ENCODE measurements around the gene ATP11A.

Gene ATP11A

GRCh38 chr13:112718318-112718717, 28.5 kb downstream of the ATP11A start:
- ATAC-seq (ENCODE audit: insufficient read depth, low read depth), result no peak
- peaks cover 69% of the 10 kb centered on the region for H4K20me1 ChIP-seq (ENCODE audit: insufficient read depth, low read length)
- H3K9me3 ChIP-seq (ENCODE audit: insufficient read depth, low read length, severe bottlenecking), result no peaks in the 10 kb centered on the region
- no peak overlapping the region for H3K27ac ChIP-seq (ENCODE audit: low read length)
- no peak overlapping the region for H3K4me3 ChIP-seq (ENCODE audit: low read depth in 1 of 2, low read length in 2 of 2)
- DNase-seq, result no peak
- no peaks in the 10 kb centered on the region; the same call in none of the 2 replicates for H3K36me3 ChIP-seq (ENCODE audit: insufficient read depth, low read length)
- no peaks in the 10 kb centered on the region for H3K27me3 ChIP-seq (ENCODE audit: insufficient read depth, low read length, poor library complexity)
- H2AFZ ChIP-seq (ENCODE audit: low read depth, low read length), result no peak overlapping the region
- peaks cover 53% of the 10 kb centered on the region for H3K79me2 ChIP-seq (ENCODE audit: insufficient read depth, low read length)
- H3K4me2 ChIP-seq (ENCODE audit: insufficient read depth, low read length), result no peak overlapping the region
- no peaks in the 10 kb centered on the region for H3K4me1 ChIP-seq (ENCODE audit: insufficient read depth, low read length)
- TF ChIP-seq EZH2 (IDR thresholded peaks at IDR 0.05; ENCODE audit: borderline replicate concordance, low read depth, low read length, severe bottlenecking), result no peak
- TF ChIP-seq CTCF (IDR thresholded peaks at IDR 0.05; ENCODE audit: borderline replicate concordance, extremely low read depth, low read length, poor library complexity, severe bottlenecking), result no peak
- H3K9ac ChIP-seq (ENCODE audit: low read depth, low read length), result no peak overlapping the region

DNA sequence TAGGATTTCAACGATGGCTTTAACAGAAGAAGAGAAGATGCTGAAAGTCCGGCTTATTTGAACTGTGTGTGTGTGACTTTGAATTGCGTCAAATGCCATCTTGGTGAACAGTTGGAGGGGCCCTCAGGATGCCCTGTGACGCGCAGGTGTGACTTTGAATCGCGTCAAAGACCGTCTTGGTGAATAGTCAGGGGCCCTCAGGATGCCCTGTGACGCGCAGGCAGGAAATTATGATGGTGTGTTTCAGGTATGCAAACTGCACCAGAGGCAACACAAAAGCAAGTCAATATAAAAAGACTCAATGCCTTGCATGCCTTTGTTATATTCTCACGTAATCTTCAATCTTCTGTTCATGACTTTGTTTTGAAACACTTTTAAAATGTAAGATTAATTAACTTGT, 29.2 kb downstream of the ATP11A start:
- Histone ChIP-seq H3K27me3 (ENCODE audit: insufficient read depth, low read length, poor library complexity) (no peaks in the 10 kb centered on the region), H3K4me1 (ENCODE audit: insufficient read depth, low read length) (no peaks in the 10 kb centered on the region), H3K36me3 (ENCODE audit: insufficient read depth, low read length) (peaks cover under 1% of the 10 kb centered on the region), H3K79me2 (ENCODE audit: insufficient read depth, low read length) (peaks cover 56% of the 10 kb centered on the region), H2AFZ (ENCODE audit: low read depth, low read length) (no peak overlapping the region), H4K20me1 (ENCODE audit: insufficient read depth, low read length) (peaks cover 71% of the 10 kb centered on the region), H3K9ac (ENCODE audit: low read depth, low read length) (no peak overlapping the region), H3K4me3 (ENCODE audit: low read depth in 1 of 2, low read length in 2 of 2) (no peak overlapping the region), H3K9me3 (ENCODE audit: insufficient read depth, low read length, severe bottlenecking) (no peaks in the 10 kb centered on the region), H3K27ac (ENCODE audit: low read length) (no peak overlapping the region), H3K4me2 (ENCODE audit: insufficient read depth, low read length) (no peak overlapping the region)
- DNase-seq (no peak), ATAC-seq (ENCODE audit: insufficient read depth, low read depth) (no peak)
- no peak for TF ChIP-seq EZH2 (IDR thresholded peaks at IDR 0.05; ENCODE audit: borderline replicate concordance, low read depth, low read length, severe bottlenecking)
- no peak for TF ChIP-seq CTCF (IDR thresholded peaks at IDR 0.05; ENCODE audit: borderline replicate concordance, extremely low read depth, low read length, poor library complexity, severe bottlenecking)

GRCh38 chr13:112719556-112719955, 29.7 kb downstream of the ATP11A start:
- Histone ChIP-seq H4K20me1 (ENCODE audit: insufficient read depth, low read length) (peaks cover 71% of the 10 kb centered on the region), H3K9ac (ENCODE audit: low read depth, low read length) (no peak overlapping the region), H3K27me3 (ENCODE audit: insufficient read depth, low read length, poor library complexity) (no peaks in the 10 kb centered on the region), H3K79me2 (ENCODE audit: insufficient read depth, low read length) (peaks cover 61% of the 10 kb centered on the region), H3K36me3 (ENCODE audit: insufficient read depth, low read length) (peaks cover 4% of the 10 kb centered on the region), H3K27ac (ENCODE audit: low read length) (no peak overlapping the region), H3K4me1 (ENCODE audit: insufficient read depth, low read length) (peaks cover 1% of the 10 kb centered on the region; the same call in 1 of the 2 replicates), H2AFZ (ENCODE audit: low read depth, low read length) (no peak overlapping the region), H3K4me2 (ENCODE audit: insufficient read depth, low read length) (no peak overlapping the region), H3K4me3 (ENCODE audit: low read depth in 1 of 2, low read length in 2 of 2) (no peak overlapping the region), H3K9me3 (ENCODE audit: insufficient read depth, low read length, severe bottlenecking) (no peaks in the 10 kb centered on the region)
- ATAC-seq (ENCODE audit: insufficient read depth, low read depth) (no peak), DNase-seq (no peak)
- no peak for TF ChIP-seq CTCF (IDR thresholded peaks at IDR 0.05; ENCODE audit: borderline replicate concordance, extremely low read depth, low read length, poor library complexity, severe bottlenecking)
- TF ChIP-seq EZH2 (IDR thresholded peaks at IDR 0.05; ENCODE audit: borderline replicate concordance, low read depth, low read length, severe bottlenecking), result no peak

DNA sequence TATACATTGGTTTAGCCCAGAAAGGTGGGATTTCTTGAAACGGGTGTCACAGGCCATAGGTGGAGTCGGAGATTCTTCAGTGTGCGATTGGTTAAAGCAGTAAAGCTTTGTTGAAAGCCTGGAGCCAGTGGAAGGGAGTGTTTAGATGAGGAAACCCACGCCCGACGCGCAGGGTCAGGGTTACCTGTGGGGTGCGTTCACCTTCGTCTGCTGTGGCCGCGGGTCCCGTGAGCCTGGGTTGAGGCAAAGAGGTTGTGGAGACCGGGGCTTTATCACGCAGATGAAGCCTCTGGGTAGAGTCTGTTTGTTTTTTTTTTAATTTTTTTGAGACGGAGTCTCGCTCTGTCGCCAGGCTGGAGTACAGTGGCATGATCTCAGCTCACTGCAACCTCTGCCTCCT, 30.4 kb downstream of the ATP11A start:
- Histone ChIP-seq H3K9me3 (ENCODE audit: insufficient read depth, low read length, severe bottlenecking) (no peaks in the 10 kb centered on the region), H3K36me3 (ENCODE audit: insufficient read depth, low read length) (peaks cover 4% of the 10 kb centered on the region), H3K4me2 (ENCODE audit: insufficient read depth, low read length) (no peak overlapping the region), H3K4me3 (ENCODE audit: low read depth in 1 of 2, low read length in 2 of 2) (no peak overlapping the region), H3K27ac (ENCODE audit: low read length) (no peak overlapping the region), H3K79me2 (ENCODE audit: insufficient read depth, low read length) (peaks cover 63% of the 10 kb centered on the region), H4K20me1 (ENCODE audit: insufficient read depth, low read length) (peaks cover 71% of the 10 kb centered on the region), H2AFZ (ENCODE audit: low read depth, low read length) (no peak overlapping the region), H3K27me3 (ENCODE audit: insufficient read depth, low read length, poor library complexity) (no peaks in the 10 kb centered on the region), H3K4me1 (ENCODE audit: insufficient read depth, low read length) (peaks cover 8% of the 10 kb centered on the region), H3K9ac (ENCODE audit: low read depth, low read length) (no peak overlapping the region)
- DNase-seq, result no peak
- no peak for TF ChIP-seq CTCF (IDR thresholded peaks at IDR 0.05; ENCODE audit: borderline replicate concordance, extremely low read depth, low read length, poor library complexity, severe bottlenecking)
- no peak for TF ChIP-seq EZH2 (IDR thresholded peaks at IDR 0.05; ENCODE audit: borderline replicate concordance, low read depth, low read length, severe bottlenecking)
- ATAC-seq (ENCODE audit: insufficient read depth, low read depth), result no peak

Data from DND-41 (cell line).